Activated CD4-positive, CD25-positive, alpha-beta regulatory T cell treated with anti-CD3 and anti-CD28 coated beads, Interleukin-2, amount 50 U/mL, for 72 hours (primary cell): ENCODE results near the gene ARF6.
"Not testable (repeated sequence)": the region's sequence is repeated elsewhere in the genome, so short reads cannot be mapped to it uniquely, and the experiment has no call there.

Experiments used
- DNase-seq: peaks from one replicate; pipeline ENCODE4 v3.0.0; 2021

Gene ARF6

GRCh38 chr14:49892636-49893308 is at the start of gene ARF6:
Gene ARF6, plus strand, starts transcription at chr14:49893082. Its CDS starts 655 bp downstream, at chr14:49893737.
- DNase-seq: peak; percentile 98

GRCh38 chr14:49849213-49849847 is 43.6 kb upstream of the ARF6 start:
- no peak for DNase-seq

GRCh38 chr14:49851813-49852212 is 41.1 kb upstream of the ARF6 start:
- DNase-seq: no peak

DNA sequence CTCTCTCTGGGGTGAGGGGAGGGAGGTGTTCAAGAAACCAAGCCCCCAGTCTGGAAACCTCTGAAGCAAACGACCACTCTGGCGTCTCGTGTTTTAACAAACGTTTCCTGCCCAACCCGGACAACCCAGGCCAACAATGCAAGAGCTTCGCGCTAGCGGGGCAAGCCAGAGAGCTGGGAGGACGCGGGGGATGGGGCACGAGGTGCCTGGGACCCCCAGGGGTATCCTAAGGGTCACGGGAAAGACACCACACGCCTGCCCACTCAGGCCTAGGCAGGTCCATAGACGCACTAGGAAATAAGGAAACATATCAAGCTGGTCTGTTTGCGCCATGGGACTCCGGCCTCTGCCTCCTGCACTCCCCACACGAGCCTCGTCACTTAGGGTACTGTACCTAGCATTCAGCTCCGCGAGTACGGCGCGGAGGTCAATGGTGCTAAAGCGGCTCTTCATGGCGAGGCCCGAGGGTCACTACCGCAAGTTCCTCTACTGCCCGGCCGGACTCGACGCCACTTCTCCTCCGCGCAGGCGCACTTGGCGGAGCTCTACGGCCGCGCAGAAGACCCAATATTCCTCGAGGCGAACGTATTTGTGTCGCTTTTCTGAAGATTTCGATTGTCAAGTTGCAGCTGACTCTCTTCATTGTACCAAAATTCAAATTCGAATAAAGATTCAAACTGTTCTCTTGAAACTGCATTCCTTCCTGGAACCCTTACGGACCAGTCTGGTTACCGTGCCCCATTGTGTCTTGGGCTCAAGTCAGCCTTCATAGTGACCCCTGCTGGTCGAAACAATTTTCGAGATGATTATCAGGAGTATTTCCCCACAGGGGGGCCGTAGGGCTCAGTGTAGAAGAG is 40.4 kb upstream of the ARF6 start, which contains the start of gene NEMF:
Gene NEMF (minus strand): TSS at position 488 of the 857 bp plus-strand sequence. CDS start 35 bp downstream, at position 453.
- peak; percentile 82 for DNase-seq

- no peak for DNase-seq
Measured at GRCh38 chr14:49853158-49853477, 39.8 kb upstream of the ARF6 start.

DNA sequence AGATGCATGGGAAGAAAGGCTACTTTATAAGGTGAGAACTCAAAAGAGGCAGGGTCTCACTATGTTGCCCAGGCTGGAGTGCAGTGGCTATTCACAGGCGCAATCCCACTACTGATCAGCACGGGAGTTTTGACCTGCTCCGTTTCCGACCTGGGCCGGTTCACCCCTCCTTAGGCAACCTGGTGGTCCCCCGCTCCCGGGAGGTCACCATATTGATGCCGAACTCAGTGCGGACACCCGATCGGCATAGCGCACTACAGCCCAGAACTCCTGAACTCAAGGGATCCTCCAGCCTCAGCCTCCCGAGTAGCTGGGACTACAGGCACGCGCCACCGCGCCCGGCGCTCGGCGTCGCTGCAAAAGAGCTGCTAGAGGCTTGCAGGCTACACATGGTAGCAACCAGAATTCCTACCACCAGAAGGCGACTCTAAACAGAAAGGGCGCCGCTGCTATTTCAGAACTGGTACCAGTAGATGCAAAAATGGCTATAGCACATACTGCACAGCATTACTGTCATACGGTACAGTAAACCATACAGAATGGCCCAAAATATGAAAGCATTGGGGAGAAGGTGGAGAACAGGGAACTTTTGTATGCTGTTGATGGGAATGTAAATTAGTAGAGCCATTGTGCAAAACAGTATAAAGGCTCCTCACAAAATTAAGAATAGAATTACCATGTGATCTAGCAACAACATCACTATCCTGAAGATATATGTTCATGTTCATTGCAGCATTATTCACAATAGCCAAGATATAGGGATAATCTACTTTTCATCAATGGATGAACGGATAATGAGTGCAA is 39.1 kb upstream of the ARF6 start:
- peak; percentile 60 for DNase-seq

DNA sequence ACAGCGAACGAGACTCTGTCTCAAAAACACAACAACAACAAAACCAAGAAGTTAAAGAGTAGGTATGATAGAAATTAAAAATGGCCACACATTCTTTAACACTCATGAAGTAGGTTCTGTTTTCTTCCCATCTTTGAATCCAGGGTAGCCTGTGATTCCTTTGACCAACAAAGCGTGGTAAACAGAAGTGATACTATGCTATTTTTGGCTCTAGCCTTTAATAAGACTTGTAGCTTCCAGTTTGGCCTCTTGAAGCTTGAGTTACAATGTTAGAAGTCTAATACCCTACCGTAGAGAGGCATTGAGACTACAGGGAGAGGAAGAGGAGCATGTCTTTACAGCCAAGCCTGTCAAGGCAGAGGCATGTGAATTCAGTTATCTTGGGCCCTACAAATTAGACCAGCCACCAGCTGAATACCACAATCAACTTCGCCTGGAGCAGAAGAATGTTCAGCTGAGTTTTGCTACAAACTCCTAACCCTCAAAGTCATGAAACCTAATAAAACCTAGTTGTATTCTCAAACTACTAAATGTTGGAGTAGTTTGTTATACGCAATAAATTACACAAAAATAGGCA is 35.4 kb upstream of the ARF6 start:
- no peak for DNase-seq

DNA sequence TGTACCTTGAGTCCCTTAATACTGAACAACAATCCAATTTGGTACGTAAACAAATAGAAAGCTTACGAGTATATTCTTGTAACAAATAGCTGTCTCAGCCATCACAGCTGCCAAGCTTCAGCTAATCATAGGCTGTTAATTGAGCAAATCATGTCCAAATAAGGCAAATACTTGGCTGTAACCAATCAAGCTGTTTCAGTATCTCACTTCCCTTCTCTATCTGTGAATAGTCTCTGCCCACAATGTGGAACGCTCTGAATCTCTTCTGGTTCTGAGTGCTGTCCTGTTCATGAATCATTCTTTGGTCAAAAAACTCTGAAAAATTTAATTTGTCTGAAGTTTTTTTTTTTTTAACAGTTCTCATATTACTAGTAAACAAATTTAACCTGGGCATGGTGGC is 34.5 kb upstream of the ARF6 start:
- DNase-seq: no peak

GRCh38 chr14:49860988-49861698 is 31.7 kb upstream of the ARF6 start:
- DNase-seq: no peak

DNA sequence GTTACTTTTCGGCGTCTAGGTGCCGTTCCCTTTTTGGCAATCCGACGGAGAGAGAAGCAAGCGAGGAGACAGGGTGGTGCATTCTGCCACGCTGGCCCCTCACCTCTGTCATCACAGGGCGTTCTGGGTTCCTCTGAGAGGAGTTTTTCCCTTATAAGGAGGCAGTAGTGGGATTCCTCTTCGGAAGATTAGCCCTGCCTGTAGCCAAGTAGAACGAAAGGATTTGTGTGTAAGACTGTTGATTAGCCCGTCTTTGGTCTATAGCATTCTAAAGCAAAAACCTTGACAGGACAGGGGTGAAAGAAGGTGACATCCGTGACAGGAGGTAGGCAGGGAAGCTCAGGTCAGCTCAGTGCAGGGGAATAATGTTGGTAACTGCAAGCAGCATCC is 31.2 kb upstream of the ARF6 start:
- DNase-seq: peak; percentile 68

GRCh38 chr14:49862089-49862673 is 30.7 kb upstream of the ARF6 start:
- peak; percentile 85 for DNase-seq

DNA sequence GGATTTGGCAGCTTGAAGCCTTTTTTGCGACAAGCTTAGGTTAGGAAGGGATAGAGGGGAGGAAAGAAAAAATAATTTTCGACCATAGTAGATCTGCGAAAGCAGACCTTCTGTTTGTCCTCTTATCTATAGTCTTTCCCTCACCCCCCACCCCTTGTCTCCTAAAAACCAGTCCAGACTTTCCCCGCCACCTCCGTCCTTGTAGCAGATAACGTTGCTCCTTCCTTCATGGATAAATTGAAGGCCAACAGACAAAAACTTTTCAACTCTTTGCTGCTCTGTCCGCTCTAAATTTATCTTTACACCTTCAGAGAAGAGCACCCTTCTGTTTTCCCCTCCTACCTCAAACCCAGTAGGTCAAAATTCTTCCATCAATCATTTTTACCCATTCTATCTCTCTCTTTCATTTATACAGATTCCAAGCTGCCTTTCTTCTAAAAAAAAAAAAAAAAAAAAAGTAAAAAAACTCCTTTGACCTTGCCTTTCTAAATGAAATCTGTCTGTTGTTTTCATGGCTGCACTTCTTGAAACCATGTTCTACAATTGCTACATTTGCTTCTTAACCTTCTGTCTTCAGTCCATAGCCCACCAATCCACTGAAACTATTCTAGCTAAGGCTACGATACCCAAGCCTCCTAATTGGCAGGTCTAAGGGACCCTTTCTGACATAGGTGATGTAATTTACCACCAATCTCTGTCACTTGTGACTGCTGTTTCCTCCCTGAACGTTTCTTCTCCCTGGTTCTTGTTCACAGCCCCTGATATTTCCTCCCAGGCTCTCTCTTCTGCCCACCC is 29.2 kb upstream of the ARF6 start:
- DNase-seq: no peak

DNA sequence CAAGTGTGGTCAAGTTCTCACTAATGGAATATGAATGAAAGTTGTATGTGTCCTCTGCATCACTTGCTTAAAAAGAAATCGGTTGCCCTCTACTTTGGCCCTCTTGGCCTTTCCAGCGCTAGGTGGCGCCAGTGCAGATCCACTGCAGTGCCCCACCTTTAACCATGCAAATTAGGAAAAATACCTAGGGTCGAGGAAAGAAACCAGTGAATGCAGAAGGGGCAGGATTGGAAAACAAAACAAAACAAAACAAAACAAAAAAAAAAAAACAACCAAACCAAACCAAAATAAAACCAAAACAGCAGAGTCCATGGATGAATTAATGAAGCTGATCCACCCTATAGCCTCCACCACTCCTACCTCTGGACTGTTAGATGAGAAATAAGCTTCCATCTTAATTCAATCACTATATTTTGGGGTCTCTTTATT is 27.4 kb upstream of the ARF6 start:
- peak; percentile 84 for DNase-seq

GRCh38 chr14:49867831-49868719 is 24.8 kb upstream of the ARF6 start:
- peak; percentile 93 for DNase-seq

DNA sequence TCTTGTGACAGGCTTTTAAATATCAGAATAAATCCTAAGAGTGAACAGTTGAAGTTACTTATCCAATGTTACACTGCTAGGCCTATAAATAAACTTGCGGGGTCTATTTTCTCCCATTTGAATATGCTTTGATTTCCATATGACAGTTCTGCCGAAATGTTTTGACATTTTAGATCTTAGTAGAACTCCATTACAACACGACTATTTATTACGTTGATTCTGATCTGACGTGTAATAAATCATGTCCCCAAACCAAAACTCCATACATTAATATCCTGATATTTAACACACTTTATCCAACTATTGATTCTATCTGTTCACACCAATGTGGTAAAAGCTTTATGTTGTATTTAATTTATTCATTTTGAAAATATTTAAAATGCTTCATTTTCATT is 24.2 kb upstream of the ARF6 start:
- no peak for DNase-seq

DNA sequence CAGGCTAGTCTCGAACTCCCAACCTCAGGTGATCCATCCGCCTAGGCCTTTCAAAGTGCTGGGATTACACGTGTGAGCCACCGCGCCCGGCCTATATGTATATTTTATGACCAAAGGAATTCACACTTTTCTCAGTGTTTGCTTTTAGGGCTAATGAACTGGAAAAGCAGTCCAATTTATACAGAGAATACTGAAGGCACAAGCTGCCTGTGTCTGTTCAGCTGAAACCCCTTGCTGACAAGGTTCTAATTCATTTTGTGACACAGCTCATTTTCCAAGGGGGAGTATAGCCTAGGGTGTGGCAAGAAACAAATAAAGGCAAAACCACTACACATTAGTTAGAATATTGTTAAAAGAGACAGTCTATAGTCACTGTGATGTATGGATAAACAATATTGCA is 22.0 kb upstream of the ARF6 start:
- no peak for DNase-seq

DNA sequence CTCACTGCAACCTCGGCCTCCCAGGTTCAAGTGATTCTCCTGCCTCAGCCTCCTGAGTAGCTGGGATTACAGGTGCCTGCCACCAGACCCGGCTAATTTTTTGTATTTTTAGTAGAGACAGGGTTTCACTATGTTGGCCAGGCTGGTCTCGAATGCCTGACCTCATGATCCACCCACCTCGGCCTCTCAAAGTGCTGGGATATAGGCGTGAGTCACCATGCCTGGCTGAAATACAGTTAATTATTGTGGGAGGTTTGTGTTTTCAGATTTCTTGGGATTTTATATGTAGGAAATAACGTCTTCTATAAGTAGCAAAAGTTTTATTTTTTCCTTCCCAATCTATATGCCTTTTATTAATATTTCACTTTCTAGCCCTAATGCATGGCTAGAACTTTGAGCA is 19.3 kb upstream of the ARF6 start:
- DNase-seq: not testable (repeated sequence)

GRCh38 chr14:49875640-49876198 is 17.2 kb upstream of the ARF6 start:
- DNase-seq: no peak

DNA sequence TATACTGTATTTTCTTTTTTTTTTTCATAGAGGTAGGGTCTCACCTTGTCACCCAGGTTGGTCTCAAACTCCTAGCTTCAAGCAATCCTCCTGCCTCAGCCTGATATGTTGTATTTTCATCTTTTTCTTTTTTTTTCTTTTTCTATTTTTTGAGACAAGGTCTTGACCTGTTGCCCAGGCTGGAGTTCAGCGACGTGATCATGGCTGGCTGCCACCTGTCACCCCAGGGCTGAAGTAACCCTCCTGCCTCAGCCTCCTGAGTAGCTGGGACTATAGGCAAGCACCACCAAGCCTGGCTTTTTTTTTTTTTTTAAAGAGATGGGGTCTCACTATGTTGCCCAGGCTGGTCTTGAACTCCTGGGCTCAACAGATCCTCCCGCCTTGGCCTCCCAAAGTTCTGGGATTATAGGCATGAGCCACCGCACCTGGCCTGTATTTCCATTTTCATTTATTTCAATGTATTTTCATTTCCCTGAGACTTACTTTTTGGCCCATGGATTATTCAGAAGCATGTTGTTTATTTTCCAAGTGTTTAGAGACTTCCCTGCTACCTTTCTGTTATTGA is 16.2 kb upstream of the ARF6 start:
- DNase-seq: no peak
